Amygdala (tissue), 56 donors: ENCODE results near the gene EEFSEC.

ENCODE experiments used
- DNase-seq, 56 donors: peaks; one replicate each; lab custom pipeline; 2025; lab: John Stamatoyannopoulos, UW

The EEFSEC gene

GRCh38 chr3:128237348-128238183 lies 84.3 kb downstream of the EEFSEC start:
- DNase-seq: peak in 1 of 56 donors; percentile 32

DNA sequence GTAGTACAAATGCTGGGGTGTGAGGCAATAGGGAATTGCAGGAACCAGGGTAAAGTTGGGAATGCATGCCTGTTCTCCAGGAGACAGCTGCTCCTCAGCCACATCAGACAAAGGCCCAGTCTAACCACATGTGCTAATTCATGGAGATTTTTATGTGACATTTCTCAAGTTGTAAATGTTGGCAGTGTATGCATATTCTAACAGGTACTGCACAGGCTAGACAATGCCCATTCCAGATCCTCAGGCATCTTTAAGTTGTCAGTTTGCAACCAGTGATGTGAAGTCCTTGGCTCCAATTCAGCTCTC lies 84.9 kb downstream of the EEFSEC start:
- no peak for DNase-seq

- DNase-seq: no peak
These were observed 86.0 kb downstream of the EEFSEC start for GRCh38 chr3:128239304-128239703.

GRCh38 chr3:128240232-128240631 lies 87.0 kb downstream of the EEFSEC start:
- DNase-seq: no peak

DNA sequence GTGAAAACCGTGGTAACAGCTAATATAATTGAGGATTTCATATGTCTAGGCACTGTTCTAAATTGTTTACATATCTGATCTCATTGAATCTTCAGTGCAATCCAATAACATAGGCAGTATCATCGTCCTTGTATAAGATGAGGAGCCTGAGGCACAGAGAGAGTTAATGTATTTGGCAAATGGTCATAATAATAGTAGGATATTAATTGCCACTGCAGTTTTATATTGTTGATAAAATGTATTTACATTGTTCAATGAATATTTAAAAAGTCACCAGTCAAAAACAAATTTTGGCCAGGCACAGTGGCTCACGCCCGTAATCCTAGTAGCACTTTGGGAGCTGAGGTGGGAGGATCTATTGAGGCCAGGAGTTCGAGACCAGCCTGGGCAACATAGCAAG lies 88.5 kb downstream of the EEFSEC start:
- DNase-seq: no peak

DNA sequence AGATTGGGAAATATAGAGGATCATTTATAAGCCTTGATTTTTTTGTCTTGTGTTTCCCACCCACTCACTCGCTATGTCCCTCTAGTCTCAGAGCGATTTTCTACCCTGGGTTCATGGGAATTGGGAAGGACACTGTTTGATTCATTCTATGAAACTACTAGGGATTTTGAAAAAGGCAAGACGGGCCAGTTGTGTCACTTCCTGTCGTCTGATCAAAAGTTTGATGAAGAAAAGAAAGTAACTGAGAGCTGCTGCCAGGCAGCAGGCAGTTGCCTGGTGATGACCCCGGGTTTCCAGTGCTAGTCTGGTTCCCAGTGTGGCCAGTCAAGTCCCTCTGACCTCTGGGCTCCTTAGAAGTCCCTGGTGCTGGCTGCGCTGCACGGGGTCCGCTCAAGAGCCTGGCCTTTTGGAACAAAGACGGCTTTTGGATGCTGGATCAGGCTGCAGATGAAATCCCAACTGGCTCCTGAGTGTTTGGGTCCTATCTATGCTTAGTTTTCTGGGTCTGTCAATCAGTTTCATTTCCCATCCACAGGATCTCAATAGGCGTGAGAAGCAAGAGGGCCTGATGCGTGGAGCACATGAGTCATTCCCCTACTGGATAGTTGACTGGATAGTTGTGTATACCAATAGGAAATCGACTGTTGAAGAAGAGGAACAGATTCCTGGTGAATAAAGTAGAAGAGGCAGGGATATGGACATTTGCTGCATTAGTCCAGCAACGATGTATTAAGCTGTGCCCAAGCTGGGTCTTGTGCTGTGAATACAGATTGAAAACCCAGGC lies 89.7 kb downstream of the EEFSEC start:
- no peak for DNase-seq

GRCh38 chr3:128243602-128244504 lies 90.6 kb downstream of the EEFSEC start:
- no peak for DNase-seq

DNA sequence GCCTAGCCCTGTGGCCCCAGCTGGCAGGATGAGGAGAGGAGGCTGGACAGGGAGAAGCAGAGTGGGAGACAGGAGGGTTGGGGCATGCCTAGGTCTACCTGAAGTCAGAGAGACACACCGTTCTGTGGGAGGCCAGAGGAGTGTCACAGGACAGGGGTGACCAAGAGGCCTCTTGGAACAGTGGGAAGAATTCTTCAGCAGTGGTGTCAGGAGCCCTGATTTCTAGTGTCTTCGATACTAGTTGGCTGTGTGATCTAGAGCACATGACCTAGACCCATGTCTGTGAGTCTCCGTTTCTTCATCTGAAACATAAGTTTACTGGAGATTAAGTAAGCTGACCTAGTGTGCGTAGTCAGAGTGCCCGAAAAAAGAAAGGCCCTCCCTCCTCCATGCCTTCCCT lies 92.2 kb downstream of the EEFSEC start:
- DNase-seq: no peak

DNA sequence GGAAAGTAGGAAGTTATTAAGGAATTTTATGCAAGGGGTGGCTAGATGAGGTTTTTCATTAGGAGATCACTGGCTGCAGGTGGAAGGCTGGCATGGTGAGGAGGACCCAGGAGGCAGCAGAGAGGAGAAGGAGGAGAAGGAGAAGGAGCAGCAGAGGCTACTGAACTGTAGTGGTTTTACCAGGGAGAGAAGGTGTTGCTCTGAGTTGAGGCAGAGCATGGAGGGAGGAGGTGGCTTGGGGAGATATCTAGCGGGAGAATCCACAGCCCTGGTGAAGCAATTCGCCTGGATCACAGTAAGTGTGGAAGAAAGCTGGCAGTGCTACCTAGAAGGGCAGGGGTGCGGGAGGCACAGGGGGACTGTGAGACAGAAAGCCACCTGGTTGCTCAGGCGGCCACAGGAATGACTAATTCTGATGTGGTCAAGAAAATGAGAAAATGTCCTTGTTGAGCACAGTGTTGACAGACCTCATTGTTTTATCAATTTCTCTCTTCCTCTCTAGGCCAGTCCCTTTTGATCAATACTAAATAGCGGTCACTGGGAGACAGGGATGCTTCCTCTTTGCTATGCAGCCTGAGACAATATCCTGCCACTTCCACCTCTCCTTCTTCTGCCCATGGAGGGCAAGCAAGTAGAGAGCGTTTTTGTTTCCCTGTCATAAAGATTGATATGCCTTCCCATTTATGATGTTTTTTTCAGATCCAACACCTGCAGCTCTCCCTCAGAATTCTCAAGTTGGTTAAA lies 94.6 kb downstream of the EEFSEC start:
- DNase-seq: no peak

GRCh38 chr3:128252083-128252482 lies 98.8 kb downstream of the EEFSEC start:
- no peak for DNase-seq

- DNase-seq: no peak
These were observed 99.9 kb downstream of the EEFSEC start for GRCh38 chr3:128253150-128253549.

- DNase-seq: no peak
These were observed 100.8 kb downstream of the EEFSEC start for GRCh38 chr3:128254066-128254590.

- no peak for DNase-seq
These were observed 101.7 kb downstream of the EEFSEC start for GRCh38 chr3:128254967-128255366.

DNA sequence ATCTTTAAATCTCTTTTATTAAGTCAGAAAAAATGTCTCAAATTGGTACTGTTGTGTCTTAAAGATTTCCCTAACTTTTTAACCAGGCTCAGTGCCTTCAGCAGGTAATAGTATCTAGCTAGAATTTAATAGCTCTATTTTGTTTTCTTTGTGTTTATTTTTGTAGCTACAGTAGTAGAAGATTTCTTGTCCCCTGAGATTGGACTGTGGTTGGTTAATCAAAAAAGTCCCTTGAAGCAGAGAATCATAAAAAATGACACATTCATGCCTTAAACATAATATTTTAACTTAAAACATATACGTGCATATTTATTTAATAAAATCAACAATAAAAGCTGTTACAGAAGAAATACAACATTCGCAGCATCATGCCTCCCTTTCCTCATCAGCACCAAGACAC lies 102.8 kb downstream of the EEFSEC start:
- DNase-seq: no peak

DNA sequence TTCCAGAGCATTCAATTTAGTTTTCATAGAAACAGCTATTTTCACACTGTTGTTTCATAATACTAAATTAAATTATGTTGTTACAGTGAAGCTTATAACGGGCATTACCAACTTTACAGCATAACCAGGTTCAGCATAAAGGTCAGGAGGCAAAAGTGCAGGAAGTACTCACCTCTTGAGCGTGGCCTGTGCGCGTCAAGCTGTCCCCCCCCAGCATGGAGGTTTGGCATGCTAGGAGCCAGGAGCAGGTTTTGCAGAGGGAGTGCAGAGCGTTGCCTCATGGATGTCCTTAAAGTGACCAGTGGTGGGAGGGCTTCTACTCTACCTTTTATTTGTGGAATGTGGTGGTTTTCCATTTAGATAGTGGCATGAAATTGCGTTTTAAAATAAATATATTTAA lies 104.4 kb downstream of the EEFSEC start:
- DNase-seq: no peak

DNA sequence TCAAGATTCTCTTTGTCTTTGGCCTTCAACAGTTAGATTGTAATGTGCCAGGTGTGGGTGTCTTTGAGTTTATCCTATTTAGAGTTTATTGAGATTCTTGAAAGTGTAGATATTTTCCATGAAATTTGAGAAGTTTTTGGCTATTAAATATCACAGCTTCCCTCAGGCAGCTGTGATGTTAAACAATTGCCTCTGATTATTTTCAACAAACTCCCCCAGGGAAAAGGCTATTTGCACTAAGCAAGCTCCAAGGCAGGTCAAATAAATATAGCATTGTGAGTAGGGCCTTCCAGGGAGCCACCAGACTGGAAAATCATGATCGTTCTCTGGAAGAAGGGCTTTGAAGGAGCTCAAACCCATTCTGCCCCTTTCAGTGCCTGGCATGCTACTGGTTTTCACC lies 107.0 kb downstream of the EEFSEC start:
- no peak for DNase-seq

DNA sequence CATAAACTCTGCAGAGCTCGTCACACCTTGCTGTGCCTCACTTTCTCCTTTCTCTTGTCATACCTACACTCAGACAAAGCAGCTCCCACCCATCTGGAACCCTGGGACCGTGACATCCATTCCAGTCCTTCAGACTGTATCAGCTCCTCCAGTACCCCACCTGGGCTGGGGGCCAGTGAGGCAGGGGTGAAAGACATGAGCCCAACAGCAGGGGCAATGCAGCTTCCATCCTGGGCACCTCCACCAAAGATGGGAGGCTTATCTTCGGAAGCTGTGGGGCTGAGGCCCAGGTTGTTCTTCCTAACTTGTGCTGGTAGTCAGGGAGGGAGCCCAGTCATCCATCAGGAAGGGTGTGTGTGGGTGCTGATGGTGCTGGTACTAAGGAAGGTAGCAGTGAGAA lies 109.2 kb downstream of the EEFSEC start:
- DNase-seq: no peak

DNA sequence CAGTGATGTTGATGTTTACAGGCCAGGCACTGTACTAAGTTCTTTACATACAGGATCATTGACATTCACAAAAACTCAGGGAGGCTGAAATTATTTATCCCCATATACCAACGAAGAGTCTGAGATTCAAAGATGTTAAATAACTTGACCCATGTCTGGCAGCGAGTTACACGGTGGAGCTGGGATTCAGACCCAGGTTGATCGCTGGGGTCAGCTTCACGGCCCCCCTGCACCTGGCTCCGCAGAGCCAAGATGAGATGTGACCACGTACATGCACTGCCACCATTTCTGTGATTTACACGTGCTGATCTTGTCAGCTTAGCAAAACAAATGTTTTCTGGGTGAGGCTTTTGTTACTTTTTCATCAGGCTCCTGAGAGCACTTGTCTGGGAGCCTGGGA lies 109.8 kb downstream of the EEFSEC start:
- DNase-seq: no peak

- DNase-seq: no peak
These were observed 110.7 kb downstream of the EEFSEC start for GRCh38 chr3:128263946-128264345.

DNA sequence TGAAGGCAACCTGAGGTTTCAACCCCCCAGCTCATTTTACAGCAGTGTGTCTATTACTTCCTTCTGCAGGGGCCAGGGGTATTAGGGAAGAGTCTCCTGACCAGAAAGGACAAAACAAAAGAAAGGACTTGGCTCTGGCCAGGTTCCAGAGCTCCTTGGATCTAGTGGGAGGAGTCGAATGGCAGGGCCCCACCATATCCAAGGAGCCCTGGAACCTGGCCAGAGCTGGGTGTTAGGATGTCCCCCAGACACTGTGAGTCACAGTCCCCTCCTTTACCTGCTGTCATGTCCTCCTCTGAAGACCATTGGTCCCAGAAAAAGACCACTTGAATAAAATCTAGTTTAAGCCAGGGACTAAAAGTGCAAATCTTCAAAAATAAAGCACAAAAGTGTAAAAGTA lies 113.2 kb downstream of the EEFSEC start:
- DNase-seq: peak in 1 of 56 donors; percentile 42
